Adrenal gland (tissue), 12 donors: ENCODE measurements around the gene HGS. TPM values are rescaled to one million over a fixed set of nuclear protein-coding genes. Genes with fewer than 3 reads are reported as not detected.

ENCODE experiments used
- DNase-seq, 7 donors: peaks; one replicate each; pipeline ENCODE4 v3.0.0-alpha.2; 2019 to 2020
- H3K27ac ChIP-seq, 5 donors: fragments of 200-600 bp; sonication (generic) in 4 of 5; 1 replicate in 3 of 5; 2 replicates in 2 of 5; pipeline versions ENCODE4 v1.5.1 to v1.8.0; 2016 to 2020; ENCODE audit warnings: mild to moderate bottlenecking in 1 of 5
- H3K27me3 ChIP-seq: fragments of 200-600 bp; 2 replicates; pipeline ENCODE4 v1.8.0; 2021
- H3K36me3 ChIP-seq, 2 donors: fragments of 200-600 bp; replicated peaks in 1 of 2; 1 replicate in 1 of 2; 2 replicates in 1 of 2; pipeline versions ENCODE4 v1.5.1 to v1.8.0; 2018 to 2022
- H3K4me1 ChIP-seq, 2 donors: fragments of 200-600 bp; replicated peaks in 1 of 2; 1 replicate in 1 of 2; 2 replicates in 1 of 2; pipeline versions ENCODE4 v1.5.1 to v1.8.0; 2018 to 2021
- H3K4me3 ChIP-seq, 4 donors: fragments of 200-600 bp; sonication (generic) in 3 of 4; one replicate each; pipeline ENCODE4 v1.5.1; 2016 to 2018
- H3K9me3 ChIP-seq, 3 donors: fragments of 200-600 bp; sonication (generic) in 1 of 3; replicated peaks in 1 of 3; 1 replicate in 2 of 3; 2 replicates in 1 of 3; pipeline versions ENCODE4 v1.5.1 to v1.8.0; 2016 to 2021
- CTCF ChIP-seq, 6 experiments: fragments of 450-650 bp in 4 of 6; fragments of 200-600 bp in 2 of 6; sonication (generic) in 1 of 6; IDR thresholded peaks; 1 replicate in 5 of 6; 2 replicates in 1 of 6; pipeline versions ENCODE4 v1.5.1 to v1.8.0; 2016 to 2021; ENCODE audit warnings: antibody characterized with exemption in 6 of 6, mild to moderate bottlenecking in 2 of 6, moderate library complexity in 1 of 6
- POLR2A ChIP-seq, 2 donors: fragments of 450-650 bp; IDR thresholded peaks; one replicate each; pipeline ENCODE4 v1.6.1; 2017; ENCODE audit warnings: antibody characterized with exemption in 2 of 2, mild to moderate bottlenecking in 2 of 2, moderate library complexity in 1 of 2
- WGBS, 4 donors: extraction: QIAGEN DNeasy Blood & Tissue Kit in 2 of 4; methylation state at CpG; one replicate each; pipeline versions ENCODE4 v1.1.5 to v1.1.7; 2013 to 2017; 5-methylcytosine and 5-hydroxymethylcytosine counted together
- intact Hi-C, 2 donors: fragments of 100-400 bp; cut with DNase I; formaldehyde crosslinking; loops; one replicate each; pipeline versions ENCODE4 v1.14.1 to v1.15.0; 2022 to 2023
- polyA plus RNA-seq, 3 donors: library from polyadenylated mRNA; stranded (reverse); fragments of 200-250 nt in 2 of 3; fragments of 350-450 nt in 1 of 3; fragmentation: Illumina TruSeq in 1 of 3; extraction: RNeasy Lipid Tissue Mini Kit (QIAGEN cat#74804) in 1 of 3; gene quantifications; one replicate each; pipeline ENCODE4 v1.2.3, GENCODE V29; 2013 to 2014
- total RNA-seq, 9 donors: library from RNA; depleted of rRNA in 4 of 9; stranded (reverse); fragments of >200 nt in 4 of 9; fragments of 120-200 nt in 1 of 9; fragmentation: NEBNext Ultra II Directional in 1 of 9; extraction: Animal tissue kit (Norgen Biotek cat#: 25700) in 1 of 9; gene quantifications; one replicate each; pipeline versions ENCODE4 v1.1.0 to v1.2.4, GENCODE V29; 2013 to 2023
- donor health status: healthy with polysubstance abuse.
- donor health status: Bipolar disorder and iron deficiency.
- donor health status: DM: yes; HTN: yes; CAD: no.
- donor health status: DM: no; HTN: no; CAD: no.
- donor health status: DM: no; HTN: no; CAD: no.
- donor health status: DM: yes; HTN: yes; CAD: no.

HGS gene
- total and polyA plus RNA-seq, 12 donors: 51.7 to 384 (median 104) TPM

GRCh38 chr17:81667754-81668153, 16.1 kb upstream of the HGS start:
- peak overlapping the region in 1 of 4 donors; percentile 89 for H3K4me3 ChIP-seq
- peaks cover 8 to 27% of the 10 kb centered on the region in 2 donors for H3K4me1 ChIP-seq
- H3K27me3 ChIP-seq: no peaks in the 10 kb centered on the region
- no peak overlapping the region for H3K27ac ChIP-seq
- H3K9me3 ChIP-seq: no peaks in the 10 kb centered on the region
- 84 to 89% (median 86%) methylated on average over 18 of the region's 18 CpGs for WGBS, 4 donors
- H3K36me3 ChIP-seq: peaks cover 0 to 46% of the 10 kb centered on the region in 2 donors
- TF ChIP-seq POLR2A (IDR thresholded peaks at IDR 0.05): no peak
- TF ChIP-seq CTCF (IDR thresholded peaks at IDR 0.05): no peak
- intact Hi-C loops: no loop called here
- no peak for DNase-seq

- Histone ChIP-seq H3K36me3 (peaks cover 0 to 55% of the 10 kb centered on the region in 2 donors), H3K9me3 (no peaks in the 10 kb centered on the region), H3K27ac (no peak overlapping the region), H3K4me3 (no peak overlapping the region), H3K27me3 (no peaks in the 10 kb centered on the region), H3K4me1 (peaks cover 0 to 10% of the 10 kb centered on the region in 2 donors)
- WGBS, 4 donors: 81 to 92% (median 87%) methylated on average over 6 to 18 of the region's 18 CpGs
- intact Hi-C loops: no loop called here
- DNase-seq: no peak
- TF ChIP-seq POLR2A (IDR thresholded peaks at IDR 0.05) (no peak), CTCF (IDR thresholded peaks at IDR 0.05) (no peak)
These were observed 11.3 kb upstream of the HGS start for GRCh38 chr17:81672504-81672903.

- no peak overlapping the region for H3K4me3 ChIP-seq
- peaks cover 0 to 5% of the 10 kb centered on the region in 2 donors for H3K4me1 ChIP-seq
- 92 to 93% (median 92%) methylated on average over 16 of the region's 16 CpGs for WGBS, 4 donors
- no peaks in the 10 kb centered on the region for H3K27me3 ChIP-seq
- no peak for DNase-seq
- intact Hi-C loops: no loop called here
- peaks cover 0 to 55% of the 10 kb centered on the region in 2 donors for H3K36me3 ChIP-seq
- H3K9me3 ChIP-seq: no peaks in the 10 kb centered on the region
- TF ChIP-seq POLR2A (IDR thresholded peaks at IDR 0.05) (no peak), CTCF (IDR thresholded peaks at IDR 0.05) (no peak)
- no peak overlapping the region for H3K27ac ChIP-seq
These were observed 10.9 kb upstream of the HGS start for GRCh38 chr17:81672954-81673353.

GRCh38 chr17:81673561-81674258, 10.1 kb upstream of the HGS start:
- no peak for DNase-seq
- TF ChIP-seq POLR2A (IDR thresholded peaks at IDR 0.05): no peak
- TF ChIP-seq CTCF (IDR thresholded peaks at IDR 0.05): no peak
- Histone ChIP-seq H3K27ac (no peak overlapping the region), H3K9me3 (no peaks in the 10 kb centered on the region), H3K27me3 (no peaks in the 10 kb centered on the region), H3K4me1 (no peaks in the 10 kb centered on the region), H3K4me3 (no peak overlapping the region), H3K36me3 (peaks cover 0 to 55% of the 10 kb centered on the region in 2 donors)
- intact Hi-C loops: no loop called here
- 82 to 89% (median 85%) methylated on average over 18 of the region's 18 CpGs for WGBS, 4 donors
